H1 (cell line): Measurements from ENCODE around the gene PHKG2. TPM values are rescaled to one million over a fixed set of nuclear protein-coding genes. Genes with fewer than 3 reads are reported as not detected.

Source experiments
- RXRA ChIP-seq: IDR thresholded peaks from 2 replicates; pipeline ENCODE4 v1.6.1; 2011; ENCODE audit warnings: low read depth, mild to moderate bottlenecking, low read length, moderate library complexity; ENCODE audit not compliant: insufficient read depth
- SIX5 ChIP-seq: IDR thresholded peaks from 2 replicates; pipeline ENCODE4 v1.6.1; 2011; ENCODE audit warnings: mild to moderate bottlenecking, low read depth, low read length
- TAF1 ChIP-seq: IDR thresholded peaks from 2 replicates; pipeline ENCODE4 v1.6.1; 2011; ENCODE audit warnings: mild to moderate bottlenecking, low read depth, low read length
- polyA plus RNA-seq, 7 experiments: library from polyadenylated mRNA; depleted of rRNA in 3 of 7; stranded (reverse) in 5 of 7; unstranded in 2 of 7; fragments of >200 nt in 5 of 7; fragments of 200-250 nt in 2 of 7; gene quantifications; 1 replicate in 5 of 7; 2 replicates in 1 of 7; 4 replicates in 1 of 7; pipeline versions ENCODE4 v1.2.1 to v1.2.3, GENCODE V29; 2011 to 2013; ENCODE audit warnings: missing spikeins in 2 of 7, mixed read lengths in 2 of 7
- total RNA-seq: library from RNA; stranded (reverse); fragmentation: NEBNext Ultra II Directional; extraction: Animal tissue kit (Norgen Biotek cat#: 25700); gene quantifications from 2 replicates; pipeline ENCODE4 v1.2.1, GENCODE V29; 2021

PHKG2 gene
- total and polyA plus RNA-seq, 2 of the 8 experiments (the other 6 are each of a cell fraction or from before 2014, with no cell fraction given), result 36.0 to 53.4 TPM

- TF ChIP-seq SIX5 (no peak), RXRA (no peak), TAF1 (no peak)
Measured at GRCh38 chr16:30779596-30779995, 31.4 kb downstream of the PHKG2 start (continued).
